ENCODE data around the gene CCDC6. TPM values are rescaled to one million over a fixed set of nuclear protein-coding genes. Genes with fewer than 3 reads are reported as not detected.
"Not testable (repeated sequence)": the region's sequence is repeated elsewhere in the genome, so short reads cannot be mapped to it uniquely, and the experiment has no call there.

CCDC6 gene
- total RNA-seq, 1 donor from 2014 or later, result 15.0 TPM

DNA sequence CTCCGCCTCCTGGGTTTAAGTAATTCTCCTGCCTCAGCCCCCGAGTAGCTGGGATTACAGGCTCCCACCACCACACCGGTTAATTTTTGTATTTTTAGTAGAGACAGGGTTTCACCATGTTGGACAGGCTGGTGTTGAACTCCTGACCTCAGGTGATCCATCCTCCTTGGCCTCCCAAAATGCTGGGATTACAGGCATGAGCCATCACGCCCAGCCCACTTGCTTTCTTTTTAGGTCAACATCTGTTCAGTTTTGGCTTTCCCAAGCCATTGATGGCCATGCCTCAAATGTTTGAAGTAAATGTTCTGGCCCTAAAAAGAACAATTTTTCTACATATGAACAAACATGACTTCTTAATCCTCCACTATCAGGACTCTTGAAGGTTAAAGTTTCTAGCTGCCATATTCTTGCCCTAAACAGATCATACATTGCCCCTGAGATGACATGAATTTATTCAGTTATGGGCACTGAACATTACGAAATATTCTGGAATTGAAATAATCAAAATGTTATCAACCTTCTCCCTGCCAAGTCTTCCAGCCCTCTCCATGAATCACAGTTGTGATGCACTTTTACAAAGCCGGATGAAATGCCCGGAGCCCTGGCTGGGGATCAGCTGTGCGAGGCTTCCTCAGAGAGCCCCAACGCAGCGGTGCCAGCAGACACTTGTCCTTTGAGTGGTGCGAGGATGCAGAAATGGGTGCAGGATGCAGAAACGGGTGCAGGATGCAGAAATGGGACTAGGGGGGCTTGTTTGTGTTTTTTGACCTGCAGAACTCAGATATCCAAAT is 156.0 kb downstream of the CCDC6 start:
- intact Hi-C loops (cut with DNase I), result no loop called here
- ATAC-seq (ENCODE audit: poor library complexity) (no peak), DNase-seq (no peak)

GRCh38 chr10:59748834-59749233 is 157.5 kb downstream of the CCDC6 start:
- intact Hi-C loops (cut with DNase I), result no loop called here
- DNase-seq (no peak), ATAC-seq (ENCODE audit: poor library complexity) (no peak)

GRCh38 chr10:59745163-59745650 is 161.1 kb downstream of the CCDC6 start:
- ATAC-seq (ENCODE audit: poor library complexity), result no peak
- DNase-seq, result no peak
- intact Hi-C loops (cut with DNase I), result no loop called here

GRCh38 chr10:59744762-59745161 is 161.6 kb downstream of the CCDC6 start:
- intact Hi-C loops (cut with DNase I); DNase-seq; ATAC-seq (ENCODE audit: poor library complexity): not testable (repeated sequence)

DNA sequence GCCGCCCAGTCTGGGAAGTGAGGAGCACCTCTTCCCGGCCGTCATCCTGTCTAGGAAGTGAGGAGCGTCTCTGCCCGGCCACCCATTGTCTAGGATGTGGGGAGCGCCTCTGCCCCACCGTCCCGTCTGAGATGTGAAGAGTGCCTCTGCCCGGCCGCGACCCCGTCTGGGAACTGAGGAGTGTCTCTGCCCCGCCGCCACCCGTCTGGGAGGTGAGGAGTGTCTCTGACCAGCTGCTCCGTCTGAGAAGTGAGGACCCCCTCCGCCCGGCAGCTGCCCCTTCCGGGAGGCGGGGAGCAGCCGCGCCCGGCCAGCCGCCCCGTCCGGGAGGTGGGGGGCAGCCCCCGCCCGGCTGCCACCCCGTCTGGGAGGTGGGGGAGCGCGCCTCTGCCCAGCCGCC is 162.2 kb downstream of the CCDC6 start:
- DNase-seq; intact Hi-C loops (cut with DNase I); ATAC-seq (ENCODE audit: poor library complexity): not testable (repeated sequence)

DNA sequence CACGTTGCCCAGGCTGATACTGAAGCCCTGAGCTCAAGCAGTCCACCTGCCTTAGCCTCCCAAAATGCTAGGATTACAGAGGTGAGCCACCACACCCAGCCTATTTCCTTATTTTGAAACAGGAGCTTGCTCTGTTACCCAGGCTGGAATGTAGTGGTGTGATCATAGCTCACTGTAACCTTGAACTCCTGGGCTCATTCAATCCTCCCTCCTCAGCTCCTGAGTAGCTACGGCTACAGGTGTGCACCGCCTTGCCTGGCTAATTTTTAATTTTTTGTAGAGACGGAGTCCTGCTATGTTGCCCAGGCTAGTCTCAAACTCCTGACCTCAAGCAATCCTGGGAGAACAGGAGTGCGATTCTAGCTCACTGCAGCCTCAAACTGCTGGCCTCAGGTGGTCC is 164.8 kb downstream of the CCDC6 start:
- intact Hi-C loops (cut with DNase I), result no loop called here
- no peak for ATAC-seq (ENCODE audit: poor library complexity)

DNA sequence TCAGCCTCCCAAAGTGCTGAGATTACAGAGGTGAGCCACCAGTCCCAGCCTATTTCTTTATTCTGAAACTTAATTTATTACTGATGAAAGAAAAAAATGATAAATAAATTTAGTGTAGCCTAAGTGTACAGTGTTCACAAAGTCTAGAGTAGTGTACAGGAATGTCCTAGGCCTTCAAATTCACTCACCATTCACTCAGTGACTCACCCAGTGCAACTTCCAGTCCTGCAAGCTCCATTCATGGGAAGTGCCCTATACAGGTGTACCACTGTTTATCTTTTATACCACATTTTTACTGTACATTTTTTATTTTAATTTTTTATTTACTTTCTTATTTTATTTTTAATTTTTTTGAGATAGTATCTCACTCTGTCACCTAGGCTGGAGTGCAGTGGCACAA is 165.3 kb downstream of the CCDC6 start:
- DNase-seq, result no peak
- no peak for ATAC-seq (ENCODE audit: poor library complexity)
- intact Hi-C loops (cut with DNase I), result no loop called here

More for the DNA sequence above, 164.8 kb downstream of the CCDC6 start:
- no peak for DNase-seq

Other genes with a start within 250 kb of the CCDC6 start
- 0.48 TPM for gene SLC16A9, start 196.7 kb downstream of the CCDC6 start, total RNA-seq
- not detected for gene MRLN, start 153.1 kb downstream of the CCDC6 start, total RNA-seq

Data from Right ventricle myocardium superior (tissue), 1 donor.